BJ (cell line): ENCODE measurements around the gene MLLT10. TPM values are rescaled to one million over a fixed set of nuclear protein-coding genes. Genes with fewer than 3 reads are reported as not detected.

Experiments
- CTCF ChIA-PET: fragments of 350-600 bp; formaldehyde crosslinking; extraction: SDS; loops from one replicate; lab custom pipeline; 2021; ENCODE audit warnings: antibody characterized with exemption, inconsistent platforms; lab: Yijun Ruan, JAX
- POLR2A ChIA-PET: fragments of 300-600 bp; sonication (Branson Sonifier 250); formaldehyde crosslinking; extraction: SDS; loops from one replicate; lab custom pipeline; 2021; ENCODE audit warnings: antibody characterized with exemption; lab: Charles Lee
- DNase-seq: peaks from one replicate; pipeline ENCODE4 v3.0.0-alpha.2; 2011; ENCODE audit warnings: low read depth
- H3K27me3 ChIP-seq: 2 replicates; pipeline ENCODE4 v1.6.0; 2011; ENCODE audit warnings: low read length; ENCODE audit not compliant: control insufficient read depth, insufficient read depth
- H3K36me3 ChIP-seq: 2 replicates; pipeline ENCODE4 v1.5.1; 2011; ENCODE audit warnings: low read length; ENCODE audit not compliant: control insufficient read depth, insufficient read depth
- H3K4me3 ChIP-seq: 2 replicates; pipeline ENCODE4 v1.5.1; 2011; ENCODE audit warnings: low read depth, mild to moderate bottlenecking, control low read depth, low read length
- polyA plus RNA-seq: library from polyadenylated mRNA; depleted of rRNA; stranded (reverse); fragments of >200 nt; gene quantifications from 2 replicates; pipeline ENCODE4 v1.2.3, GENCODE V29; 2011
- TF ChIP-seq, protein P1 (sequence below): IDR thresholded peaks from 2 replicates; pipeline ENCODE4 v1.5.1; 2011; ENCODE audit warnings: low read depth, mild to moderate bottlenecking, control low read depth, inconsistent platforms, low read length, moderate library complexity; ENCODE audit not compliant: insufficient read depth

Gene MLLT10
- polyA plus RNA-seq, 1 experiment: 30.2 TPM

- TF ChIP-seq, protein P1, sequence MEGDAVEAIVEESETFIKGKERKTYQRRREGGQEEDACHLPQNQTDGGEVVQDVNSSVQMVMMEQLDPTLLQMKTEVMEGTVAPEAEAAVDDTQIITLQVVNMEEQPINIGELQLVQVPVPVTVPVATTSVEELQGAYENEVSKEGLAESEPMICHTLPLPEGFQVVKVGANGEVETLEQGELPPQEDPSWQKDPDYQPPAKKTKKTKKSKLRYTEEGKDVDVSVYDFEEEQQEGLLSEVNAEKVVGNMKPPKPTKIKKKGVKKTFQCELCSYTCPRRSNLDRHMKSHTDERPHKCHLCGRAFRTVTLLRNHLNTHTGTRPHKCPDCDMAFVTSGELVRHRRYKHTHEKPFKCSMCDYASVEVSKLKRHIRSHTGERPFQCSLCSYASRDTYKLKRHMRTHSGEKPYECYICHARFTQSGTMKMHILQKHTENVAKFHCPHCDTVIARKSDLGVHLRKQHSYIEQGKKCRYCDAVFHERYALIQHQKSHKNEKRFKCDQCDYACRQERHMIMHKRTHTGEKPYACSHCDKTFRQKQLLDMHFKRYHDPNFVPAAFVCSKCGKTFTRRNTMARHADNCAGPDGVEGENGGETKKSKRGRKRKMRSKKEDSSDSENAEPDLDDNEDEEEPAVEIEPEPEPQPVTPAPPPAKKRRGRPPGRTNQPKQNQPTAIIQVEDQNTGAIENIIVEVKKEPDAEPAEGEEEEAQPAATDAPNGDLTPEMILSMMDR: no peak
- H3K27me3 ChIP-seq: no peaks in the 10 kb centered on the region; the same call in 1 of the 2 replicates
- DNase-seq: no peak
- H3K4me3 ChIP-seq: peak overlapping the region; percentile 90
- ChIA-PET CTCF (interaction anchor here (0.6 to 4.2 kb wide), 15 partner anchors 8 to 1374 kb away, joined by 3 to 53 read pairs (median 6); partner anchors contain the start of genes MLLT10 and SKIDA1), POLR2A (interaction anchor here (0.6 kb wide), 1 partner anchor 97 kb away, joined by 3 read pairs; no protein-coding TSS in a partner anchor)
- H3K36me3 ChIP-seq: no peaks in the 10 kb centered on the region
These were observed 36.7 kb upstream of the MLLT10 start for GRCh38 chr10:21497177-21497807.

GRCh38 chr10:21498377-21498776 lies 35.7 kb upstream of the MLLT10 start:
- TF ChIP-seq, protein P1: no peak
- ChIA-PET POLR2A (interaction anchor here (0.6 kb wide), 1 partner anchor 9 kb away, joined by 3 read pairs; no protein-coding TSS in a partner anchor), CTCF (interaction anchor here (1.0 to 4.2 kb wide), 2 partner anchors 12 to 234 kb away, joined by 3 to 34 read pairs; no protein-coding TSS in a partner anchor)
- Histone ChIP-seq H3K36me3 (no peaks in the 10 kb centered on the region), H3K4me3 (no peak overlapping the region), H3K27me3 (no peaks in the 10 kb centered on the region; the same call in 1 of the 2 replicates)
- DNase-seq: no peak

GRCh38 chr10:21498986-21499385 lies 35.0 kb upstream of the MLLT10 start:
- CTCF ChIA-PET: interaction anchor here (4.2 kb wide), 1 partner anchor 11 kb away, joined by 34 read pairs; no protein-coding TSS in a partner anchor
- POLR2A ChIA-PET: no interaction called here
- H3K27me3 ChIP-seq: no peaks in the 10 kb centered on the region; the same call in 1 of the 2 replicates
- no peak overlapping the region for H3K4me3 ChIP-seq
- no peaks in the 10 kb centered on the region for H3K36me3 ChIP-seq
- TF ChIP-seq, protein P1: no peak
- DNase-seq: no peak

DNA sequence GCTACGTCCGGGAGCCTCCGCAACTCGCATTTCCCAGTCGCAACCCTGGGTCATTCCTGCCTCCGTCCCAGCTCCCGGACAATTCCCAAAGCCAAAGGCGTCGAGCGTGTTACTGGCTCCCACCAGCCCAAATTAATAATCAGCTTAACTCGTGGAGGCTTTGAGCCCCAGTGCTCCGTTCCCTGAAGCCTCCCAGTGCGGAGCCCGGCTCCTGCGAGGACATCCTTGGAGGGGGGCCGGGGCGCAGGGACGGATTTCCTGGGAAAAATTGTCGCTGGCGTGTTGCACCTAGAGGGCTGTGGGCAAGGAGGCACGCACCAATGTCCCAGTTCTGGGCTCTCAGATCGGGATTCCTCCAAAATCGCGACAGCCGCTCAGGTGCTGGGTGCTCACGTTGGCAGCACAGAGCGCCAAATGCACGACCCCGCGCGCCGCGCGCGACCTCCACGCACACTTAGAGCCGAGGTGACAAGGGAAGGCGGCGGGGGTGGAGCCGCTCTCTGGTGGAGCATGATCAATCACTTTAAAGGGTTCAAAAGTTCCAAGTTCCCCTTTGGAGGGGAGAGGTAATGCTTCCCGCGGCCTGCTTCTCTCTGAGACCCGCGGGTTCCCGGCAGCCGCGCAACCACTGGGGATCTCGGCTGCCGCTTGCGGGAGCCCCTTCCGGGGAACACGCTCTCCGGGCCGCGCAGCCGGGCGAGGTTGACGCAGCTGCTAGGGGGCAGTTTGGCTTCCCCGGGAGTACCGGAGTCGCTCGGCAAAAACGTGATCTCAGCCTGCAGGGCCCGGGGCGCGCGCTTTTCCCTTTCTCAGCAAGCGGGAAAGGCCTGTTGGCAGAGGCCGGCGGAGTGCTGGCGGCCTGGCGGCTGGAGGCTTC lies 34.1 kb upstream of the MLLT10 start:
- Histone ChIP-seq H3K4me3 (no peak overlapping the region), H3K36me3 (no peaks in the 10 kb centered on the region), H3K27me3 (no peaks in the 10 kb centered on the region; the same call in 1 of the 2 replicates)
- DNase-seq: no peak
- CTCF ChIA-PET: interaction anchor here (1.0 kb wide), 1 partner anchor 232 kb away, joined by 5 read pairs; no protein-coding TSS in a partner anchor
- POLR2A ChIA-PET: no interaction called here
- TF ChIP-seq, protein P1: no peak

DNA sequence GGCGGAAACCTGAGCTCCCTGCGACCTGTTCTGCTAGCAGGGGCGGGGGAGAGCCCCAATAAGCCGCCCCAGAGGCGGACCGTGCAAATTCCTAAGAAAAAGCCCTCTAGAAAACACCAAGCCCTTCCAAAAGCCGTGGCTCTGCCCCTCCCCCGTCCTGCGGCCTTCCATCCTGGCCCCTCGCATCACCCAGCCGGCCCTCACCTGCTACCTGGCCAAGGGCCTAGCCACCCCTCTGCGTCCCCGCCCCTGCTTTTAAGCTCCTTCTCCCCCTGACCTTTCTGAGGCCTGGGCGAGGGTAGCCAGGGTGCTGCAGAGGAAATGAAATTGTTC lies 33.5 kb upstream of the MLLT10 start:
- H3K4me3 ChIP-seq: no peak overlapping the region

More for the DNA sequence above, 33.5 kb upstream of the MLLT10 start:
- no peaks in the 10 kb centered on the region for H3K36me3 ChIP-seq
- no peaks in the 10 kb centered on the region; the same call in 1 of the 2 replicates for H3K27me3 ChIP-seq
- ChIA-PET CTCF (interaction anchor here (1.0 kb wide), 1 partner anchor 231 kb away, joined by 5 read pairs; no protein-coding TSS in a partner anchor), POLR2A (no interaction called here)
- TF ChIP-seq, protein P1: no peak
- no peak for DNase-seq
